OCI-LY7 (cell line): Measurements from ENCODE around the gene C4orf36. TPM values are rescaled to one million over a fixed set of nuclear protein-coding genes. Genes with fewer than 3 reads are reported as not detected.
"Not testable (repeated sequence)": the region's sequence is repeated elsewhere in the genome, so short reads cannot be mapped to it uniquely, and the experiment has no call there.

Source experiments
- BruUV-seq: library from RNA; stranded (reverse); fragments of 400-500 nt; replicated peaks from 2 replicates; lab custom pipeline; 2021; lab: Mats Ljungman, UMichigan
- CTCF ChIA-PET: fragments of 300-600 bp; sonication (Branson Sonifier 250); formaldehyde crosslinking; loops from one replicate; lab custom pipeline; 2022; ENCODE audit warnings: antibody characterized with exemption; ENCODE audit not compliant: unreplicated experiment; lab: Charles Lee
- POLR2A ChIA-PET: fragments of 300-600 bp; sonication (Branson Sonifier 250); formaldehyde crosslinking; loops from one replicate; lab custom pipeline; 2022; ENCODE audit warnings: antibody characterized with exemption; lab: Charles Lee
- DNase-seq: peaks from one replicate; pipeline ENCODE4 v3.0.0-alpha.2; 2015; ENCODE audit warnings: low spot score
- H2AFZ ChIP-seq: fragments of 200-600 bp; sonication (generic), shearing (Covaris generic); 2 replicates; pipeline ENCODE4 v1.6.1; 2014; ENCODE audit warnings: mild to moderate bottlenecking, antibody characterized with exemption, low read length, moderate library complexity
- H3K27ac ChIP-seq: fragments of 200-600 bp; sonication (generic); 2 replicates; pipeline ENCODE4 v1.5.1; 2014; ENCODE audit warnings: mixed run types, low read depth, mild to moderate bottlenecking, moderate library complexity, low read length, inconsistent platforms; ENCODE audit not compliant: poor library complexity, severe bottlenecking
- H3K36me3 ChIP-seq: fragments of 200-600 bp; sonication (generic); 2 replicates; pipeline ENCODE4 v1.6.1; 2014; ENCODE audit warnings: mild to moderate bottlenecking, antibody characterized with exemption, low read length, moderate library complexity, mixed read lengths; ENCODE audit not compliant: insufficient read depth
- H3K4me1 ChIP-seq: fragments of 200-600 bp; sonication (generic); 2 replicates; pipeline ENCODE4 v1.5.1; 2014; ENCODE audit warnings: mild to moderate bottlenecking, low read length; ENCODE audit not compliant: insufficient read depth, poor library complexity, severe bottlenecking
- H3K4me2 ChIP-seq: fragments of 200-600 bp; sonication (generic); 2 replicates; pipeline ENCODE4 v1.6.1; 2014; ENCODE audit warnings: mild to moderate bottlenecking, low read length
- H3K4me3 ChIP-seq: fragments of 200-600 bp; sonication (generic); 2 replicates; pipeline ENCODE4 v1.5.1; 2014; ENCODE audit warnings: mild to moderate bottlenecking, low read depth, low read length; ENCODE audit not compliant: poor library complexity, severe bottlenecking
- H3K79me2 ChIP-seq: fragments of 200-600 bp; sonication (generic); 2 replicates; pipeline ENCODE4 v1.6.1; 2016; ENCODE audit warnings: low read depth, mild to moderate bottlenecking, low read length, moderate library complexity, mixed read lengths; ENCODE audit not compliant: insufficient read depth
- H3K9me2 ChIP-seq: fragments of 200-600 bp; sonication (generic); 2 replicates; pipeline ENCODE4 v1.6.1; 2016; ENCODE audit warnings: mild to moderate bottlenecking, low read length, mixed read lengths; ENCODE audit not compliant: insufficient read depth
- H3K9me3 ChIP-seq: fragments of 200-600 bp; sonication (generic); 2 replicates; pipeline ENCODE4 v1.6.1; 2014; ENCODE audit warnings: mild to moderate bottlenecking, mixed run types, low read length, mixed read lengths
- H4K20me1 ChIP-seq: fragments of 200-600 bp; sonication (generic); 2 replicates; pipeline ENCODE4 v1.6.1; 2014; ENCODE audit warnings: mild to moderate bottlenecking, antibody characterized with exemption, low read length, moderate library complexity, mixed read lengths; ENCODE audit not compliant: insufficient read depth
- CTCF ChIP-seq: fragments of 200-600 bp; sonication (generic); conservative IDR thresholded peaks from 2 replicates; pipeline ENCODE4 v1.5.1; 2014; ENCODE audit warnings: mild to moderate bottlenecking, antibody characterized with exemption, low read length, moderate library complexity, mixed read lengths
- EZH2phosphoT487 ChIP-seq: fragments of 200-600 bp; sonication (generic); IDR thresholded peaks from 2 replicates; pipeline ENCODE4 v1.6.1; 2018; ENCODE audit warnings: low read depth, borderline replicate concordance, mild to moderate bottlenecking, mixed run types, antibody characterized with exemption, low read length, moderate library complexity, mixed read lengths
- intact Hi-C: fragments of 100-400 bp; cut with micrococcal nuclease; formaldehyde crosslinking; loops from one replicate; pipeline ENCODE4 v1.10.0; 2022; ENCODE audit not compliant: unreplicated experiment
- total RNA-seq, 2 experiments: library from RNA; depleted of rRNA in 1 of 2; stranded (reverse); fragments of >200 nt in 1 of 2; shearing (Covaris generic) in 1 of 2; gene quantifications; 2 replicates each; pipeline ENCODE4 v1.2.3, GENCODE V29; 2014 to 2022

C4orf36 gene
- total RNA-seq, 2 experiments from 2014 or later: 1.4 TPM; not detected in 1

- Histone ChIP-seq H3K79me2 (no peaks in the 10 kb centered on the region), H3K9me3 (no peaks in the 10 kb centered on the region), H3K4me2 (no peak overlapping the region), H3K36me3 (no peaks in the 10 kb centered on the region), H4K20me1 (no peaks in the 10 kb centered on the region), H2AFZ (no peak overlapping the region), H3K4me1 (no peaks in the 10 kb centered on the region), H3K9me2 (no peaks in the 10 kb centered on the region), H3K27ac (no peak overlapping the region), H3K4me3 (no peak overlapping the region)
- no peak for DNase-seq
- POLR2A ChIA-PET: interaction anchor here (0.5 to 0.7 kb wide), 5 partner anchors 41 to 157 kb away, joined by 3 to 4 read pairs (median 3); no protein-coding TSS in a partner anchor
- BruUV-seq: no TSS peak
- no peak for TF ChIP-seq EZH2phosphoT487
- no peak for TF ChIP-seq CTCF
- CTCF ChIA-PET: no interaction called here
- intact Hi-C loops: no loop called here
Measured at GRCh38 chr4:86878640-86879039, 13.6 kb downstream of the C4orf36 start.

- no peak overlapping the region for H3K4me3 ChIP-seq
- H2AFZ ChIP-seq: no peak overlapping the region
- no peaks in the 10 kb centered on the region for H3K79me2 ChIP-seq
- BruUV-seq: no TSS peak
- no peaks in the 10 kb centered on the region for H3K36me3 ChIP-seq
- no peaks in the 10 kb centered on the region for H4K20me1 ChIP-seq
- intact Hi-C loops: no loop called here
- POLR2A ChIA-PET: interaction anchor here (0.6 to 0.7 kb wide), 4 partner anchors 11 to 409 kb away, joined by 3 to 8 read pairs (median 4); no protein-coding TSS in a partner anchor
- CTCF ChIA-PET: no interaction called here
- H3K9me2 ChIP-seq: no peaks in the 10 kb centered on the region
- H3K27ac ChIP-seq: no peak overlapping the region
- no peak for DNase-seq
- TF ChIP-seq CTCF (no peak), EZH2phosphoT487 (no peak)
- H3K4me1 ChIP-seq: no peaks in the 10 kb centered on the region
- no peaks in the 10 kb centered on the region for H3K9me3 ChIP-seq
- no peak overlapping the region for H3K4me2 ChIP-seq
Measured at GRCh38 chr4:86876894-86877685, 15.1 kb downstream of the C4orf36 start.

DNA sequence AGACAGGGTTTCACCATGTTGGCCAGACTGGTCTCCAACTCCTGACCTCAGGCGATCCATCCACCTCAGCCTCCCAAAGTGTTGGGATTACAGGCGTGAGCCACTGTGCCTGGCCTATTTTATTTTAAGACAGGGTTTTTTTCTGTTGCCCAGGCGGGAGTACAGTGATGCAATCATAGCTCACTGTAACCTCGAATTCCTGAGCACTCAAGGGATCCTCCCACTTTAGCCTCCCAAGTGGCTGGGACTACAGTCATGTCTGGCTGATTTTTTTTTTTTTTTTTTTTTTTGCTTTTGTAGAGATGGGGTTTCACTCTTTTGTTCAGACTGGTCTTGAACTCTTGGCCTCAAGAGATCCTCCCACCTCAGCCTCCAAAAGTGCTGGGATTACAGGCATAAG, 16.8 kb downstream of the C4orf36 start:
- CTCF ChIA-PET: not testable (repeated sequence)

More for the DNA sequence above, 16.8 kb downstream of the C4orf36 start:
- DNase-seq, H3K4me2 ChIP-seq, H3K4me1 ChIP-seq, H3K9me3 ChIP-seq, H3K36me3 ChIP-seq, H3K4me3 ChIP-seq, H3K27ac ChIP-seq, H3K79me2 ChIP-seq, intact Hi-C loops, H4K20me1 ChIP-seq, H3K9me2 ChIP-seq, H2AFZ ChIP-seq, BruUV-seq: not testable (repeated sequence)
- POLR2A ChIA-PET: interaction anchor here (0.6 to 0.7 kb wide), 3 partner anchors 312 to 1244 kb away, joined by 3 to 5 read pairs (median 4); no protein-coding TSS in a partner anchor
